Measurements from ENCODE around the gene TNS1.

TNS1 gene

DNA sequence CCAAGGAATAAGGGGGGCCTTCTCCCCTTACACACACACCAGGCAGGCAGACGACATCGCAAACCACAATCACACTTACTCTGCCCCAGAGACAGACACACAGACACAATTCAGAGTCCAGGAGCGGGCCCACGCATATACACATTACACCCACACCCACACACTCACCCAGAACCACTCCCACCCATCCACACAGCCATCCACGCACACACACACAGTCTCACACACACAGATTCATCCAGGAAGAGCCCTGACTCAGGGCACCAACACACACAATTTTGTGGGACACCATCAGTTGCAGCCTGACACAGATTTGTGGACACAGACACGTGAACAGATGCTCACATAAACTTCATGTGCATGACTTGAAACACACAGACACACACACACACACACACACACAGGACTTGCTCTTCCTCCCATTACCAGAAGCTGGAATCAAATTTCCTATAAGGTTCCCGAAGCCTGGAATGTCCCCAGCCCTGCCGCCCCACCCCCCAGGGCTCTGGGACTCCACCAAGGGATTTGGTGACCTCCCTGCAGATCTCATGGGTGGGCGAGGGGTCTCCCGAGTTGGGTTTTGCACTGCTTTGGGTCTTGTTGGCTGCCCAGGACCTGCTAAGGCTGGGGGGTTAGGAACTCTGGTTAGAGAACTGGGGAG, 23.5 kb downstream of the TNS1 start:
- FAIRE-seq = no peak

DNA sequence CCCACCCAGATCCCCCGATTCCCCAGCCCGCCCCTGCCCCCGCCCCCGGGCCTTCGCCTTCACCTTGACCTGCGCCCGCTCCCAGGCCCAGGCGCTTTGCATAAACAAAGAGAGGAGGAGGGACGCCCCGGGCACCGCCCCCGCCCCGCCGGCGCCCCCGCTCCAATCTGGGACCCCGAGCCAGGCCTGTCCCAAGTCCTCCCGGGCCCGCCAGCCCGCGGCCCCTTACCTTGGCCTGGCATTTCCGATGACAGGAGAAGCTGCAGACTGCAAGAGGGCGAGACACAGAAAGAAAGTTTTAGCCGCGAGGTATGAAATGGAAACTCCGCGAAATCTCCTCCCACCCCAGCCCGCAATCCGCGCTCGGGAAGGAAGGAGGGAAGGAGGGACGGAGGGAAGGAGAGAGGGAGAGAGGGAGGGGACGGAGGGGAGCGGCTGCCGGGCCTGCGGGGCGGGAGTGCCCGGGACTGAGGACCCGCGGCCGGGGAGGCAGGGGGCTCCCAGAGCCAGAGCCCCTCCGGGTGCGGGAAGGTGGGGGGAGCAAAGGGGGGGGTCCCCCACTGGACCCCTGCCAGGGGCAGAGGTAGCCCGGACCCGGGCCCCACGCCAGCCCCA, 24.2 kb downstream of the TNS1 start:
- no peak for FAIRE-seq

DNA sequence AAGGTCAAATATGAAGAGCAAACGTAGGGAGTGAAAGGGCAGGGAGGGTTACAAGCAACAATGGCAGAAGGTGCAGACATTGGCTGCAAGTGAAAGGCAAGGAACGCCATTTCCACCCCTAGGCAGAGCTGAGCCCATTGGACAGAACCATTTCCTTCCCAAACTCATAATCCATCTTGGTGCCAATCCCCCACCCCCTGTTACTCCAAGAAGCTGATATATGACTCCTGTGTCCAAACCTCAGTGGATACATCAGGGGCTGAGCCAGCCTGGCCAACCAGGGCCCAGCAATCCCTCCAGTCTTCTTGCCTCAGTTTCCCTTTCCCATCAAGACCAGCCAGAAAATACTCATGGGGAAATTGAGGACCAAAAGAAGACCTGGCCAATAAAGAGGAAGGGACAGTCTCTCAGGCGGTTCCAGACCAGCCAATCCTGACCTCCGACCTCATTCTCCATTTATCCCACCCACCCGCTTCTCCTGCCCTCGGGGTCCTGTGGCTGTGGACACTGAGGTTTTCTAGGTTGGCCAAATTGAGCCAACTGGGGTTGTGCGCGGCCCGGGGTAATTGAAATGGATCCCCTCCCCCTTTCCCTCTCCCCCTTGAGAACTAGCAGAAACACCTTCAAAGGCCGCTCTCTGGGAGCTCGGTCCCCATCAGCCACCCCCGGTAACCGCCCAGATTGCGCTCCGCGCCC, 24.8 kb downstream of the TNS1 start:
- no peak for FAIRE-seq

DNA sequence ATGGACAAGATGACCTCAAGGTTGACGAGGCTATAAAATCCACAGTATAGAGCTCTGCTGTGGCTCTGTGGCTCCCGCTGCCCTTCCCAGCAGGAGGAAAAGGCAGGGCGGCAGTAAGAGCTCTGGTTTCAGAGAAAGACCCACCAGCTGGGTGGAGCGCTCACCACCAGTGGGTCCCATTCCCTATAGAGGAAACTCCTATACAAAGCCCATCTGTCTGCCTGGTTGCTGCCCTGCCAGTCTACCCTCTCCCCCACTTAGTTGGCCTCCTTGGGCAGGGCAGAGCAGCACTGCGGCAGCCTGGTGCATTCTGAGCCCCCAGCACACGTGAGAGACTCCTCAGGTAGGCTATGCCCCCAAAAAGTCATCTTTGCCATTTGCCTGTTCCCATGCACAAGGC, 26.5 kb downstream of the TNS1 start:
- no peak for FAIRE-seq

DNA sequence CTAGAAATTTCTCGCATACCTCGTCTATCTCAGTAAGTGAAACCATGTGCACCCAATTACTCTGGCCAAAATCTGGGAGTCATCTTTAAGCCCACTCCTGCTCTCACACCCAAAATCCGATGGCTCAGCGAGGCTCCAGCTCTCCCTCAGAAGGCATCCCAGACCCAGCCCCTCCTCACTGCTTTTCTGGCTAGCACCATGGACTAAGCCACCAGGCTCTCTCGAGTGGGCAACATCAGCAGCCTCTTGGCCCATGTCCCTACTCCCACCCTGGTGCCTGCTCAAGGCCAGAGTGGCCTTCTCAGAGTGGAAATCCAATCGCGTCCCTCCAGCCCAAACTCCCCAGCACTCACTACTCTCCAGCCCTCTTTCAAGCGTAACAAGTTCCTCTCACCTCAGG, 27.2 kb downstream of the TNS1 start:
- no peak for FAIRE-seq

DNA sequence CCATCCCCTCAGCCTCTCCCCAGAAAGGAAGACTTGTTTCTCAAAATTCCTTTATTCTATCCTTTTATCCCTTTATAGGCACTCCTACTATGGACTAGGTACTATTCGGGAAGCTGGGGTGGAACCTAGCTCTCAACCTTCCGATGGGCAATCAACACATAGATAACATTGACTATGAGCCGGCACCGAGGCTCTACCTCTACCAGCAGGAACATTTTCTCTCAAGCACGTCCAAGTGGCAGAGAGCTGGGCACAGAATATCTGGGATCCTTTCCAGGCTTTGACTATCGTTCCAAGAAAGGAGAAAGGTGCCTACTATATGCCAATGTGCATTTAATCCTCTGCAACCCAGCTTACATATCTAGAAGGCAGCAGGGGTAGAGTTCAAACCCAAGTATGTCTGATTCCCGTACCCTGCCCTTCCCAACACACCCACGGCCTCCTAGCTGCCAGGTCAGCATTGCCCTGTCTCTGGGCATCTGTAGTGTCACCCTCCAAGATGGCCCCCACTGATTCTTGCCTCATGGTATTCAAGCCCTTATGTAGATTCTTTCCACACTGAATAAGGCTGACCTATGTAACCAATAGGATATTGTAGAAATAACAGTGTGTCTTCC, 28.3 kb downstream of the TNS1 start:
- FAIRE-seq = no peak

DNA sequence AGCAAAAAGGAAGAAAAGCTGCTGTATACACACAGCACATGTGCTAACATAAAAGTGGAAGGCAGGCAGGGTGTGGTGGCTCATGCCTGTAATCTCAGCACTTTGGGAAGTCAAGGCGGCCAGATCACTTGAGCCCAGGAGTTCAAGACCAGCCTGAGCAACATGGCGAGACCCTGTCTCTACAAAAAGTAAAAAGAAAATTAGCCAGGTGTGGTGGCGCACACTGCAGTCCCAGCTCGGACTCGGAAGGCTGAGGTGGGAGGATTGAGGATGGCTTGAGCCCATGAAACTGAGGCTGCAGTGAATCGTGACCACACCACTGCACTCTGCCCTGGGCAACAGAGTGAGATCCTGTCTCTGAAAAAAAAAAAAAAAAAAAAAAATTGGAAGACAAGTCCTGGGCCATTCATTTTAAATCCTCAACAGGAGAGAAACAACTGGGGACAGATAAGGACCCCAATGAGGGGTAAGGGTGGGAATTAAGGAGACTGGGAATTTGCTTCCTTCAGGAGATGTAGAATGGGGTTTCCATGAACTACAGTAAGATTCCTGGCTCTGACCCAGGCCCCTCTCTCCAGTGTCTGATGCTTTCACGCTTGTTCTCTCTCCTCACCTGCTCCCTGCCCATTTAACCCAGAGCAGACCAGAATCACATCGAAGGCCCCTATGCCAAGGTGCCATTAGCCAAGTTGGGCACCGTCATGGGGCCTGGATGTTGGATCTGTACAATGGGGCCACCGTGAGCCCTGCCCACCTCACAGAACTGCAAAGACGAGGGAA, 29.6 kb downstream of the TNS1 start:
- no peak for FAIRE-seq

DNA sequence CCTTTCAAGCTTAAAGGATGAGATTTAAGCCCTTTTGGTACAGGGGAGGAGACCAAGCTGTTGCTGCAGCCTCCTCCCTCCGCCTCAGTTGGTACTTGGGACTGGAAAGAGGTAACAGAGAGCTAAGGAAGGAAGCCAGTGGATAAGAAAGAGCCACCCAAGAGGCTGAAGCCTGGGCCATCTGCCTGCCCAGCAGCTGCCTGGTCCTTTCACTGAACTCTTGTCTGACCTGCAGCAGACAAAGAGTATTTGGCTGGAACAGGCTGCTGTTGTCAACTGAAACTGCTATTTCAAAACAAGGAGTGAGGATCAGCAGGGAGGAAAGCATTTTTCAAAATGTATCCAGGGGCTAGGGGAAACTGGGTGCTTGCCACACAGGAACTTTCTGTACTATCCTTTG, 30.3 kb downstream of the TNS1 start:
- FAIRE-seq = no peak

DNA sequence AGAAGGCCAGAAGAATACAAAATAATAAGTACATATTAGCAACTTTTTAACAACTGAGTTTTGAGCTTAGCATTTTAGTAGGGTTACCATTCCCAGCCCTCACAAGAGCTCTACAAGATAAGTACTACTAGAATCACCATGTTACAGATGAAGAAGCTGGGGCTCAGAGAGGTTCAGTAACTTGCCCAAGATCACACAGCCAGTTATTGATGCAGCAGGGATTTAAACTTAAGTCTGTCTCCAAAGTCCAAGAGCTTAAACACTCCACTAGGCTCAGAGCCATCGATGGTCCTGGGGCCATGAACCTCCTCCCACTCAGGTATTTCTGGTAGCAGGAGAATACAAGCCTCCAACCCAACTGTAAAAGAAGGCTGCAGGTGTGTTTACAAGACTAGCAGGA, 30.8 kb downstream of the TNS1 start:
- FAIRE-seq = no peak

DNA sequence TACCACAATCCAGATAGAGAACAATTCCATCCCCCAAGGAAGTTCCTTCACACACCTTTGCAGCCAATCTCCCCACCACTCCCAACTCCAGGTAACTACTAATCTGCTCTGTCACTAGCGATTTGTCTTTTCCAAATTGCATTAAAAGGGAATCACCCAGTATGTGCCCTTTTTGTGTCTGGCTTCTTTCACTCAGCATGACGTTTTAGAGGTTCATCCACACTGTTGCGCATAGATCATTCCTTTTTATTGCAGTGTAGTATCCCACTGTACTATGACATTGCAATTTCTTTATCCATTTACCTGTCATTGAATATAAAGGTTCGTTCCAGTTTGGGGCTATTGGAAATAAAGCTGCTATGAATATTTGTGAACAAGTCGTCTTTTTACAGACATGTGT, 31.6 kb downstream of the TNS1 start:
- FAIRE-seq = no peak

DNA sequence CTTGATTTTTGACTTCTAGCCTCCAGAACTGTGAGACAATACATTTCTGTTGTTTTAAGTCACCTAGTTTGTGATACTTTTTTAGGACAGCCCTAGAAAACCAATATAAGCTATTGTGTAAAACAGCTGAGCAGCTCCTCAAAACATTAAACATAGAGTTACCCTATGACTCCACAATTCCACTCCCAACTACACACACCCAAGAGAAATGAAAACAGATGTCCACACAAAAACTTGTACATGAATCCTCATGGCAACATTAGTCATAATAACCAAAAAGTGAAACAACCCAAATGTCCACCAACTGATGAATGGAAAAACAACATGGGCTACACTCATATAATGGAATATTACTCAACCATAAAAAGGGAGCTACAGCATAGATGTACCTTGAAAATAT, 32.6 kb downstream of the TNS1 start:
- no peak for FAIRE-seq

DNA sequence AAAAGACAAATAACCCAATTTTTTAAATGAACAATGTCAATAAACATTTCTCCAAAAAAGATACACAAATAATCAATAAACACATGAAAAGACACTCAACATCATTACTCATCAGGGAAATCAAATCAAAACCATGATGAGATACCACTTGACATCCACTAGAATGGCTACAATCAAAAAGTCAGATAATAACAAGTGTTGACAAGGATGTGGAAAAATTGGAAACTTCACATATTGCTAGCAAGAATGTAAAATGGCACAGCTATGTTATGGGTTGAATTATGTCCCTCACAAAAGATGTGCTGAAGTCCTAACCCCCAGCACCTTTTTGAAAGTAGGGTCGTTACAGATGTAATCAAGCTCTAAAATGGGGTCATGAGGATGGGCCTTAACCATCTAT, 33.2 kb downstream of the TNS1 start:
- peak; percentile 34 for FAIRE-seq

DNA sequence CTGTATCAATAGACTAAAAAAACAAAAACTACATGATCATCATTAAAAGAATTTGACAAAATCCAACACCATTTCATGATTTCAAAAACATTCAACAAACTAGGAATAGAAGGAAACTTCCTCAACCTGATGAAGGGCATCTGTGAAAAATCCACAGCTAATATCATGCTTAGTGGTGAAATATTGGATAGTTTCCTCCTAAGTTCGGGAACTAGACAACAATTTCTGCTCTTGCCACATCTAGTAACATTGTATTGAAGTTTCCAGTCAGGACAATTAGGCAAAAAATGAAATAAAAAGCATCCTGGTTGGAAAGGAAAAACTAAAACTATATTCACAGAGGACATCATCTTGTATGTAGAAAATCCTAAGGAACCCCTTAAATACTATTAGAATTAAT, 34.8 kb downstream of the TNS1 start:
- no peak for FAIRE-seq

DNA sequence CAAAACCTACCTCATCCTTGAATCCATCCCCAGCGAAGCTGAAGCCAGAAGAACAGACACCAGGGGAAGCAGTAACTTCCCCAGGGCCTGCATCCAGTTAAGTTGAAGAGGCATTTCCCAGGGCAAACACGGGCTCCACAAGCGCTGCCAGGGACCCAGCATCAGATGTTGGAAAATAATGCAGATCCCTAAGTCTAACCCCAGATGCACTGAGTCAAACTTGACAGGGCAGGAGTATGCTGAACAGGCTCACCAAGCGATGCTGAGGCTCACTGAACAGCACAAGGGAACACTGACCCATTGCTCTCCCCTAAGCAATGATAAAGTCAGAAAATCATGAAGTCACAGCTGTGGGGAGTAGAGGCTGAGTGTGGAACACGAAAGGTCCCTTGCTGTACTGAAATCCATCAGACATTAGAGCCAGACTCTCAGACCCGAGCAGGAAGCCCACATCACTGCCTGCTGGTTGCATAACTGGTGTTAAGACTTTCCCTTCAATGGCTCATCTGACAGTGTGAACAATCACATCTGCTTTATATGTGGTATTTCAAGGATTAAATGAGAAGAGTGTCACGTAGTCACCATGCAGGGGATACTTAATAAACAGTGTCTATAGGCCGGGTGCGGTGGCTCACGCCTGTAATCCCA, 36.2 kb downstream of the TNS1 start:
- FAIRE-seq = no peak

DNA sequence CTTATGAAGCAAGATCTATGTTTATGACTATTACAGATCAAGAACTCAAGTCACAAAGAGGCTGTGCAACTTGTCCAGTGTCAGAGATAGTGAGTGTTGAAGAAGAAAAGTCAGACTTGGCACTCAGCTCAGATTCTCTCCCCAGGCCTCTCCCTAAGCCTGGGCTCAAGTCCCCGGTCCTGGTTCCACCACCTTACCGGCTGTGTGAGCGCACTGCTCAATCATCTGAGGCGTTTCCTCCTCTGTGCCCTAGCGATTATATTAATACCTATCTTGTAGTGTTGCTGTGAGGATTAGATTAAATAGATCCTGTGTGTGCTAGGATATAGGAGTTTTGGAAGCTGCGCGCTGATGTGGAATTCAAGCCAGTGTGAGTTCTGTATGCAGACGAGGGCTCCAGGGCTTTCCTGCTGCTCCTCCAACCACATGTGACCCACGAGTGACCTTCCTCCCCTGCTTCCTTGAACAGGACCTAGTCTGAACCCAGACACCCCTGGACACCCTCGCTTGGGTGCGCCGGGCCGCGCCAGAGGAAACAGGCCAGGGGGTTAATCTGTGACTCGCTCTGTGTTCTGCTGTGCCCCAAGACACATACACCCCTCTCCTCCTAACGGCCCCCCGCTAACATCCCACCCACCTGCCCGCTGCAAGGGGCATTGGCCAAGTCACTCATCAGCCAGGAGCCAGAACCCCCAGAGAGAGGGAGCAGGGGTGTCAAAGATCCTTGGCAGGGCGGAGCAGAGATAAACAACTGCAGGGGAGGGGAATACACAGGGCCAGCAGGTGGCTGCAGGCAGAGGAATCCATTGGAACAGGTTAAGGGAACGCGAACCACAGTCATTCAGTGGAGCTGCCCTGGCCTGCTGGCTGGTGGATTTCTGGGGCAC, 38.3 kb downstream of the TNS1 start:
- no peak for FAIRE-seq

DNA sequence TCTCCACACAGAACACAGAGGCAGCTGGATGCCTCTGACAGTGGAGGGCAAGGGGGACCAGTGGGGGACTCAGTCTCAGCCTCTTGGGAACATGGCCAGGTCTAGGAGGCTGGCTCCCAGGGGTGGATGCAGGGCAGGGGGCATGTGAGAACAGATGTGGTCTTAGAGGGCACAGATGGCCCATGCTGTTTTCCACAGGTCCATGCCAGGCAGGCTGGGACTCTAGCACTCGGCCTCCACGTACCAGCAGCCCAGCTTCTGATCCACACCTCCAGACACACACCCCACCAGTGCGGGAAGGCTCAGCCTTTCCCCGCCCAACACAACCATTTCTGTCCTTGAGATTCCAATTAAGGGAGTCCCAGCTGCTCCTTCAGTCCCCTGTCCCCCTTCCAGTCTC, 42.4 kb downstream of the TNS1 start:
- no peak for FAIRE-seq

DNA sequence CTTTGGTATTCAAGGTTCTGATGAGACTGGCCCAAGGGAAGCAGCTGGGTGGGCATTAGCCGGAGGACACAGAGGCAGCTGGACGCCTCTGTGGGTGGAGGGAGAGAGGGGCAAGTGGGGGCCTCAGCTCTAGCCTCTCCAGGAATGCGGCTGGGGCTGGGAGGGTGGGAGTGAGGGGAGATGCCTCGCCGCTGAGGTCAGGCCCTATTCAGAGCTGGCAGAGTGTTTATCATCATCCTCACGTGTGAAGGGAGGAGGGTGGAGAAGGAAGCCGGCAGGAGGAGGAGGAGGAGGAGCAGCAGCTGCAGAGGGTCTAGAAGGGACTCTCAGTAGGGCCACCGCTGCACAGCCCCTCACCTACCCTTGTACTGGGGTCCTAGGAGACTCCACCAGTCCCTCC, 43.1 kb downstream of the TNS1 start:
- no peak for FAIRE-seq

DNA sequence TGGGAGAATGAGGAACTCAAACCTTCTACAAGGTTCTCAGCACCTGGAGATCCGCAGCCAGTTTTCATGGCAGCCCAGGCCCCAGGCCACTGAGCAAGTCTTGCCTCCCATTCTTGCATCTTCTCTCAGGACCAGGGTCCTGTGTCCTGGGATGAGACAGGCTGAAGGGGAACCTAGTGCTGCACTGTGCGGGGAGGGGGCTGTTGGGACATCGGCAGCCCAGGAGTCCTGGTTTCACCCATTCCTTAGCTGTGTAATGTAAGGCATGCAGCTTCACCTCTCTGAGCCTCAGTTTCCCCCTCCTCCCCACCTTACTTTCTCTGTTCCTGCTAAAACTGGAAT, 43.9 kb downstream of the TNS1 start:
- no peak for FAIRE-seq

DNA sequence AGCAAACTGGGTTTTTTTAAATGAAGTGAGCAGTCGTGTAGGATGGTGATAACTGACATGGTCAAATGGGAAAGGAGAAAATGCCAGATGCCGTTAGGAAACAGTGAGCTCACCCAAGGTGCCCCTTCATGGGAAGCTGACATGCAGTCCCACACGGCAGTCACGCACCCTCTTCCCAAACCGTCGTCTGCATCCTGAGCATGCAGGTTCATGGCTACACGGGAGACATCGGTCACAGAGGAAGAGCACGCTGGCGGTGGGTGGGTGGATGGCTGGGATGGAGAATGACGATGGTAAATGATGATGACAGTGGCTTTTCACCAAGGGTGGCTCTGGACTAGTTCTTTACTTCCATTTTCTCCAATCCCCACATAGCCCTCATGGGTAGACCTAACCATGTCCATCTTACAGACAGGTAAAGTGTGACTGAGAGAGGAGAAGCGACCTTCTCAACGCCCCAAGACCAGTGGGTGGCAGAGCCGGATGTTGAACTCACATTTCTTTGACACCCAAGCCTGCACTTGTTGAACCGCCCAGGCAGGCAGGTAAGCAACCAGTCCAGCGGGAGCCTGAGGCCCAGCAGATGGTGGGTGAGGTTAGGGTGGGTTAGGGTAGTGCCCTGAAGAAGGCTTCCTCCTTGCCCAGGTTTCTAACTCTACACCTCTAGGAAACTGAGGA, 44.5 kb downstream of the TNS1 start:
- no peak for FAIRE-seq

DNA sequence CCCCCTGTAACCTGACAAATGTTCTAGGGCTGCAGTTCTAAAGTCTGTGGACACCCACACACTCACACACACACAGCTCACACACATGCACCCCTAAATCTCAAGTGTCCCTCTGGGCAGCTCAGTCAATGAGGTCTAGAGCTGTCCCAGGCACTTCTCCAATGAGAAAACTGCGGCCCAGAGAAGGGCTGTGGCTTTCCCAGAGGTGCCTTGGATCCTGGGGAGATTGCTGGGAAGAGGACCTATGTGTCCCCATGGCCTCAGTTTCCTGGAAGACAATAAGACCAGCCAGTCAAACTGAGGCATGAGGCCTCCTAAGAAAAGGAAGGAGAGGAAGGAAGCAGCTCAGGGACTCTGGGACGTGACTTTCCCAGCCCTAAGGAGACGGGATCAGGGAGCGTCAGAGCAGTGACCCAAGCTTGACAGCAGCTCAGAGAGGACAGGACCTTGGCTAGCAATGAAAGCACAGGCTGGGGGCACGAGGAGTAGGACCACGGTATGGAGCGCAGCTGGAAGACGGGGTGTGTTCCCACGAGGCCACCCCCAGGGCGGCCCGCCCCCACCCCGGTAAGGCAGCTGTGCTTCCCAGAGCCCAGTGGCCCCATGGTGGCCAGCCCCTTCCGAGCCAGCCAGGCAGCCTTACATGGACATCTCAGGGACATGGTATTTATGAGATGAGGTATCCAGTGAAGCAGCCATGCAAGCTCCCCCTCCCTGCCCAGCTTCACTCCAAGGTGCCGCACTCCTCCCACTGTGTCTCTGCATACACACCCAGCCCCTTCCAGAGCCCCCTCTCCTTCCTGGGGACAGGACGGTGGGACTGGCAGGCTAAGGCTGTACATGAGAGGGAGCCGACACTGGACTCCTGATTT, 46.0 kb downstream of the TNS1 start:
- no peak for FAIRE-seq
